ENCODE data around the gene ITFG2.

- TF ChIP-seq CTCF (IDR thresholded peaks at IDR 0.05), result no peak
- no peak for TF ChIP-seq EZH2 (IDR thresholded peaks at IDR 0.05)
These were observed 28.7 kb downstream of the ITFG2 start for GRCh38 chr12:2841056-2841650.
